ENCODE data around the gene ARID5B.

Gene ARID5B

DNA sequence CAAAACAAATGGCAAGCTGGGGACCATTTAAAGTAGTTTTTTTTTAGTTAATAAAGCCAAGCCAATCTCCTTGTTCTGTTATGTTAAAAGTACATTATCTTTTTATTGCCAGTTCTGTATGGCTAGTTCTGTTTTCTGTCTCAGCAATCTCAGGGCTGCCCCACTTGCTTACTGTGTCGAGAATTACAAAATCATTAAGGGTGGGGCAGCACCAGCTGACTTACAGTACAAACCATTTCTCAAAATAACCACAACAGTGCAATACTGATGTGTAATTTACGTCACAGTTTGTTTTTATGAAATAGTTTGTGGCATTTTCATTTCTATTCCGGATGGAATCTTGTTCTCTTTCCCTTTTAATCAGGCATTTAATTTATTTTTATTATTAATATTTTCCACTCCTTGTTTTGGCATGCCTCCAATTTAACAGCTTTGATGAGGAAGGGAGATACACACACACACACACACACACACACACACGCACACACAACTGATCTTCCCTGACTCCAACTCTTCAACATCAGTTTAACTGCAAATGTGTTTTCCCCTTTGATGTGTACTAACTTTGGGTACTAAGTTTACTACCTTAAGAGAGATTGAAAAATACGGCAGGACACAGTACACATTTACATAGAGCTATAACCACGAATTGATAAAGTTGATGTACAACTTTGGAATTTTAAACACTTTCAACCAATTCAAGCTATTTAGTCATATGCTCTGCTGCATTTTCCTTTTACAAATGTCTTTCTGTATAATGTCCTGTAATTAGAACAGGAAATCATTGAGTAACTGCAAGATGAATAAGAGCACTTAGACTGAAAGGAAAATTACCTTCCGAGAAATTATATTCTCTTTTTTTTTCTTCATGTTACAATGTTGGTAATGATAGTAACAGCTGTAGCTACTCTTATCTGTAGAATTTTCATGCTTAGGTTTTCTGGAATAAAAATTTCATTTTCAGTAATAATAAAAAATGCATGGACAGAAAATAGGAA, 91.5 kb downstream of the ARID5B start:
- peak; percentile 1 to 81 (median 42) for DNase-seq

DNA sequence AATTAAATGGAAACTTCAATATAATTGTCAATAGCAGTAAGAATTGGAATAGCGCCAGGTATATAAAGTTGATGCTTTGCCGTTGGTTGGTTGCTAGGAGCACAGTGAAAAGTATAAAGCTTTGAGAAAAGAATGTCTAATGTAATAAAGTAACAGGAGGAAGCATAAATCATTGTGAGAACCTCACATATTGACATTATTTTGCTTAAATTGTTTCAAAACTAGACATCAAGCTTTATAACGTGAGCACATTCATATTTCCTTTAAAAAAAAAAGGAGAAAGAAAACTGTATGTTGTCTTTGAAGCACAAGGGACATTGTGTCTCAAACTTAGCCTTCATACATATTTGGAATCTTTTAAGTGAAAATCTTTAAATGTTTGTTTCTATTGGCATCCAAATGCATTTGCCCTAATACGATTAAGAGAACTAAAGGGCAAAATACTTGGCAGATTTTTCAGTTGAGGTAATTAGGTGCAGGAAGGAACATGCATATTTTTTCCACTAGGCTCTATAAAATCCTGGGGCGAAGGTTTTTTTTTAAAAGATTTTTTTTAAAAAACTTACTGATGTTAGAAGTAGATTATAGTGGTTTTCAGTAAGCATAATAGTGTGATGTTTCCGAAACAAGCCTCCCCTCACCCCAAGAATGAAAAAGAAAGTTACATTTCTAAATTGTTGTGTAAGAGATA, 92.4 kb downstream of the ARID5B start:
- peak in 3 of 6 experiments; percentile 43 to 51 (median 44) for DNase-seq

- DNase-seq: no peak
Measured at GRCh38 chr10:61994405-61995219, 93.1 kb downstream of the ARID5B start.

- DNase-seq: no peak
Measured at GRCh38 chr10:61995220-61995503, 93.7 kb downstream of the ARID5B start.

DNA sequence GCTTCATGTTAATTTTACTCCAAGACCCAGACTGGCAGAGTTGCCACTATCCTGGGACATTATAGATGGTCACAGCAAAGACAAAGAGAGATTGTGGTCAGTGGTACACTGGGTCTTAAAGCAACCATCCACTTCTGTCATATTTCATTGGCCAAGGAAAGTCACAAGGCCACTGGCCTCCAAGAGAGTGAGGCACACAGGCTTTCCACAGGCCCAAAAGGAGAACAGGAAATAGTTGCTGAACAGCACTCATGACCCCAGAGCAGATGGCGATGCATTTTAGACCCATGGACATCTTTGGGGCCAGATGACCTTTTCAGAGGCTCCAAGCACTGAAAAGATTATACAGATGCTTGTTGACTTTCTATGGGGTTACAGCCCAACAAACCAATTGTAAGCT, 97.4 kb downstream of the ARID5B start:
- DNase-seq: no peak

DNA sequence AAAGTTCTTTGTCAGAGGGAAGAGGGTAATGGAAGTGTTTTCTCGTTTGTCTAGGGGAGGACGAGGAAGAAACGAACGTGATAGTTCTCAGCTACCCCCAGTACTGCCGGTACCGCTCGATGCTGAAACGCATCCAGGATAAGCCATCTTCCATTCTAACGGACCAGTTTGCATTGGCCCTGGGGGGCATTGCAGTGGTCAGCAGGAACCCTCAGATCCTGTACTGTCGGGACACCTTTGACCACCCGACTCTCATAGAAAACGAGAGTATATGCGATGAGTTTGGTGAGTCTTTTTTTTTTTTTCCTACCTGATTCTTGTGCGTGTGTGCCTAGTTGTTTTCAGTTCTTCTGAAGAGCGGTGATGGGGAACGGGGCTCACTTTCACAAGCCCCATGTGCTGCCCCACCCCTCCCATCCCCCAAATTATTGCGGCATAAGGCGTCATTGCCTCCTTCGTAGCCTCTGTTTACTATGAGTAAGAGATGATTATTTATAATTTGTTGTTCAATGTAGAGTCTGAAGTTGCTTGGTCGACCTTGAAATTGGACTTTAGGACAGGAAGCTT, 98.6 kb downstream of the ARID5B start:
- DNase-seq: no peak

DNA sequence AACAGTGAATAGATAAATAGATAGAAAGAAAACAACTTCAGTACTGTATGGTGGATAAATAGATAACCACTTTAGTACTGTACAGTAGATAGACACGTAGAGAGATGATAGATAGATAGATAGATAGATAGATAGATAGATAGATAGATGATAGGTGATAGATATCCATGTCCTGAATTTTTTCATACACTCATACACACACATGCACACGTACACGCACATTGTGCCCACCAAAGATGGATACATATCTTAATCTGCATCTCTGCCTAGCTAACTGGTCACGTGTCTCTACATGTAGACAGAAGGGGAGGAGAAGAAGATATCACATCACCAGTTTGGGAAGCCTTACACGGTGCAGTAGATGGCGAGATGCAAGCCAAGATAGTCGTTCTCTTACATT, 99.2 kb downstream of the ARID5B start:
- no peak for DNase-seq

DNA sequence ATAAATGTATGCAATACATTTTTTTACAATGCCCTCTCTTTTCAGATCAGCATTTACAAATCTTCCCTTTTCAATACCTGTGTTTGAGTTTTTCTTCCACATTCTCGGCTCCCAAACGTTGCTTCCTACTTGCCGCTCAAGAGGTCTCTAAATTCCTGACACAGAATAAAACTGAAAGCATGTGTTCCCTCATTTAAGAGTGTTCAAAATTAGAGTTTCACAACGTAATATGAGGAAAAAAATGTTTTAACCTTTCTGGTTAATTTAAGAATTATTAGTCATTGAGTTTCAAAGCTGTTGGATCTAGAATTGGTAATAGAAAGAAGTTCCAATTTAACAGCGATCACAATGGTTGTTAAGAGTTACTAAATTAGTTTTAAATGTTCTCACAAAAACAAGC, 100.4 kb downstream of the ARID5B start:
- no peak for DNase-seq

DNA sequence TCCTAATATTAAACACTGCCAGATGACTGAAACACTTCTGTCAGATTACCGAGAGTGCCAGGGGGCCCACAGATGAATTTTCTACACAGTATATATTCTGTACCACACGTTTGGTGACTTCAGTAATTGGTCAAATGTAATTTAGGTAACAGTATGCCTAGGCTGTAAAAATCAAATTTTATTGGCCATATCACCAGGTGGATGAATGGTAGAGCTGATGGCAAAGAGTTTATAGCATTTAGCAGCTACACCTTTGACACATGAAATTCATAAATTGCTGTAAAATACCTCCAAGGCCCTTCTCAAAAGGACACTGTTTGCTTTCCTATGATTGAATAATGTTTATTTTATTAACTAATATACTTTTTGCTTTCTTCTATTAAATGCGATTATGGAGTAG, 101.3 kb downstream of the ARID5B start:
- DNase-seq: no peak

- DNase-seq: no peak
Measured at GRCh38 chr10:62004042-62004441, 102.5 kb downstream of the ARID5B start.

- DNase-seq: no peak
Measured at GRCh38 chr10:62005281-62005680, 103.8 kb downstream of the ARID5B start.

GRCh38 chr10:62005687-62006086, 104.2 kb downstream of the ARID5B start:
- no peak for DNase-seq

- DNase-seq: no peak
Measured at GRCh38 chr10:62007145-62007544, 105.6 kb downstream of the ARID5B start.

DNA sequence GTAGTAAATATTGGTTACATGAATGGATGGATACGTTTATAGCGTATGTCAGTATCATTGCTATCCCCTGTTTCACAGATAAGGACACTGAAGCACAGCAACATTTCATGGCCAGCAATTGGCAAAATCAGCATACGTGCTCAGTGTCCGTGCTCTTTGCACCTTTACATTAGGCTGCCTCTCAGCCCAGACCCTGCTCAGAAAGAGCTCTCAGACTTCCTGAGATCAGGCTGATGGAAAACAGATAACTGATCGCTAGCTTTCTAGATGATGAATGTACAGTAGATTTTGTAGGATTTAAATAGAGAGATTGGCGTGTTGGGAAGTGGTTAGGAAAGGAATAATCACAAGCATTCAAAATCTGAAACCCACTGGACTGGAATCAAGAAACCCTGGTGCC, 106.7 kb downstream of the ARID5B start:
- DNase-seq: no peak

GRCh38 chr10:62008946-62009345, 107.4 kb downstream of the ARID5B start:
- no peak for DNase-seq

DNA sequence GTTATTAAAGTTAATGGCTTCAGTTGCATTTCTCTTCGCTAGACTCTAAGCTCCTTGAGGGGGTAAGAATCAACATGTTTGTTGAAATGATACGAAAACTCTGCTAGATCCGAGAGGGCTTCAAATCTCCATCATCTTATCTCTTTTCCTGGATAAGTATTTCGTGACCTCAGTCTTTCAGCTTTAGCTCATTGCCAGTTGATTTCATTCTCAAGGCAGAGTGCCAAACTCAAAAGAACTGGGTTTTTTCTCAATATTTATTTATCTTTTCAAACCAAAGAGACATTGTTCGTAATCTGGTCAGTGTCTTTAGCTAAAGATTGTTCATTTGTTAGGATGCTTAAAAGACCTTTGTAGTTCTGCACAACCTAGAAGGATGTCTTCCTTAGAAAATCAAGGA, 108.9 kb downstream of the ARID5B start:
- no peak for DNase-seq

DNA sequence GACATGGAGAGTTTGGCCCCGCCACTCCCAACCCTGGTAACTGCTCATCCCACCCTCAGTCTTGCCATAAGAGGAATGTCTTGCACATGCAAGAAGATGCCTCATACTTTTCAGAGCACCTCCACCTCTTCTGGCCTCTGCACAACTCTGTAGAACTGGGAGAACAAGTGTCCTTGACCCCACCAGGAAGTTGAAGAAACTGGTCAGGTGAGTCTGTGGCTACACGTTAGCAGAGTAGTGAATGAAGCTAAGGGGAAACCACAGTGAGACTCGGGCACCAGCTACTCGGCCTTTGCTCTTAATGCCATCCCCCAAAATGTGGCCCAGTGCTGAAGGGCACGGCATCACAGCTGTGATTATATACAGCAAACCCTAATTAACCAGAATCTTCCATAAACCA, 110.1 kb downstream of the ARID5B start:
- no peak for DNase-seq

DNA sequence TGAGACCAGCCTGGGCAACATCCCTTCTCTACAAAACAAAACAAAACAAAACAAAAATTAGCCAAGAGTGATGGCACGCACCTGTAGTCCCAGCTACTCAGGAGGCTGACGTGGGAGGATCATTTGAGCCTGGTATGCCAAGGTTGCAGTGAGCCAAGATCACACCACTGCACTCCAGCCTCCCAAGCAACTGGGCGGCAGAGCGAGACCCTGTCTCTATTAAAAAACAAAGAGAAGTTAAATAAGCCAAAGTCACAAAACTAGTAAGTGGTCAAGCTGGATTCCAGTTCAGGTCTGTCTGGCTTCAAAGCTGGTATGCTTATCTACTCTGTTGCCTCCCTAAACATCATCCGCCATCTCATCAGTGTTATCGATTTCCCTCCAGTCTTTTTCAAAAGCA, 110.8 kb downstream of the ARID5B start:
- no peak for DNase-seq

- no peak for DNase-seq
Measured at GRCh38 chr10:62014510-62014909, 113.0 kb downstream of the ARID5B start.

- no peak for DNase-seq
Measured at GRCh38 chr10:62015994-62016393, 114.5 kb downstream of the ARID5B start.

- no peak for DNase-seq
Measured at GRCh38 chr10:62016623-62017490, 115.4 kb downstream of the ARID5B start.

- DNase-seq: no peak
Measured at GRCh38 chr10:62017491-62017870, 116.0 kb downstream of the ARID5B start.
